K562 (cell line): Measurements from ENCODE around the gene MACROH2A2. TPM values are rescaled to one million over a fixed set of nuclear protein-coding genes. Genes with fewer than 3 reads are reported as not detected.

Source experiments
- ILF3 ChIP-seq: fragments of 450-650 bp; IDR thresholded peaks from 2 replicates; pipeline ENCODE4 v1.6.1; 2018; ENCODE audit warnings: antibody characterized with exemption, mild to moderate bottlenecking, moderate library complexity, borderline replicate concordance
- LCOR ChIP-seq: sonication (generic); formaldehyde crosslinking; IDR thresholded peaks from 2 replicates; pipeline ENCODE4 v1.8.0; 2022; ENCODE audit warnings: mild to moderate bottlenecking, missing genetic modification reagents
- PYGO2 ChIP-seq: fragments of 450-650 bp; IDR thresholded peaks from 2 replicates; pipeline ENCODE4 v1.6.1; 2016; ENCODE audit warnings: mild to moderate bottlenecking, missing genetic modification characterization, moderate library complexity, missing compliant biosample characterization
- RFX7 ChIP-seq: fragments of 250-450 bp; sonication (Bioruptor Pico); IDR thresholded peaks from 2 replicates; pipeline ENCODE4 v1.5.1; 2021; ENCODE audit warnings: mild to moderate bottlenecking
- TSC22D4 ChIP-seq: fragments of 450-650 bp; IDR thresholded peaks from 2 replicates; pipeline ENCODE4 v1.6.1; 2016; ENCODE audit warnings: missing genetic modification characterization, missing biosample characterization, control low read depth
- ZBTB1 ChIP-seq: sonication (generic); formaldehyde crosslinking; IDR thresholded peaks from 2 replicates; pipeline ENCODE4 v1.8.1; 2023; ENCODE audit warnings: missing genetic modification reagents, low read depth, mild to moderate bottlenecking, borderline replicate concordance
- polyA plus RNA-seq, 8 experiments: library from polyadenylated mRNA; depleted of rRNA in 4 of 8; stranded (reverse) in 5 of 8; unstranded in 3 of 8; fragments of >200 nt; fragmentation: Nextera tagmentation in 2 of 8; fragmentation: Illumina TruSeq in 1 of 8; extraction: Ambion mirVana in 2 of 8; extraction: Trizol in 1 of 8; gene quantifications; 2 replicates each; pipeline versions ENCODE4 v1.2.1 to v1.2.3, GENCODE V29; 2011 to 2014; ENCODE audit warnings: inconsistent platforms in 1 of 8, missing spikeins in 1 of 8
- total RNA-seq, 7 experiments: library from RNA; depleted of rRNA in 6 of 7; stranded (reverse); fragments of >200 nt in 6 of 7; fragmentation: Illumina TruSeq in 2 of 7; extraction: Trizol in 2 of 7; gene quantifications; 2 replicates each; pipeline versions ENCODE4 v1.2.1 to v1.2.3, GENCODE V29; 2011 to 2021; ENCODE audit warnings: low replicate concordance in 1 of 7
- TF ChIP-seq, protein P1 (sequence below), 2 experiments: fragments of 450-650 bp; formaldehyde crosslinking in 1 of 2; IDR thresholded peaks; 2 replicates each; pipeline versions ENCODE4 v1.4.0 to v1.6.1; 2014 to 2020; ENCODE audit warnings: mild to moderate bottlenecking in 2 of 2, borderline replicate concordance in 1 of 2, low read depth in 1 of 2
- TF ChIP-seq, protein P2 (sequence below), 3 experiments: fragments of 200-800 bp in 1 of 3; sonication (Bioruptor generic) in 1 of 3; sonication (generic) in 1 of 3; formaldehyde crosslinking in 1 of 3; IDR thresholded peaks; 2 replicates each; pipeline versions ENCODE4 v1.6.1 to v1.8.0; 2016 to 2022; ENCODE audit warnings: mild to moderate bottlenecking in 2 of 3, missing compliant biosample characterization in 2 of 3, missing genetic modification characterization in 2 of 3, missing genetic modification reagents in 1 of 3
- TF ChIP-seq, protein P3 (sequence below): sonication (generic); formaldehyde crosslinking; IDR thresholded peaks from 2 replicates; pipeline ENCODE4 v1.8.1; 2023; ENCODE audit warnings: mild to moderate bottlenecking, missing genetic modification reagents

MACROH2A2 gene
- total and polyA plus RNA-seq, 9 of the 15 experiments (the other 6 are each of a cell fraction or from before 2014, with no cell fraction given), result 0.07 TPM; not detected in 8

DNA sequence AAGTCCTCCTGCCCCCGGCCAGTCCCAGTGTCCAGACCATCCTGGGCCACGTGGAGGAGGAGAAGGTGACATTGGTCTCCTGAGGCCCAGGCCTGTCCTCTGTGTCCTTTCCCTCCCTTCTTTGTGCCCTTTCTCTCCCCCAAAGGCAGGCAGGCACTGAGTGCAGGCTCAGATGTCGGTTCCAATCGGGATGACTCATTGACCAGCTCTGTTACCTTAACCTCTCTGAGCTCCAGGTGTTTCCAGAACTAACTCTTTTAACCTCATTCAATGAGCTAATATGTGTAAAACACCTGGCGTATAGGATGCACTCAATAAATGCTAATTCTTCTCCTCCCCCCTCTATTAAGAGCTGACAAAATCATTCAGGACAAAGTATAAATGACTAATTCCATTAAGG lies 25.7 kb downstream of the MACROH2A2 start (continued):
- TF ChIP-seq, protein P1, sequence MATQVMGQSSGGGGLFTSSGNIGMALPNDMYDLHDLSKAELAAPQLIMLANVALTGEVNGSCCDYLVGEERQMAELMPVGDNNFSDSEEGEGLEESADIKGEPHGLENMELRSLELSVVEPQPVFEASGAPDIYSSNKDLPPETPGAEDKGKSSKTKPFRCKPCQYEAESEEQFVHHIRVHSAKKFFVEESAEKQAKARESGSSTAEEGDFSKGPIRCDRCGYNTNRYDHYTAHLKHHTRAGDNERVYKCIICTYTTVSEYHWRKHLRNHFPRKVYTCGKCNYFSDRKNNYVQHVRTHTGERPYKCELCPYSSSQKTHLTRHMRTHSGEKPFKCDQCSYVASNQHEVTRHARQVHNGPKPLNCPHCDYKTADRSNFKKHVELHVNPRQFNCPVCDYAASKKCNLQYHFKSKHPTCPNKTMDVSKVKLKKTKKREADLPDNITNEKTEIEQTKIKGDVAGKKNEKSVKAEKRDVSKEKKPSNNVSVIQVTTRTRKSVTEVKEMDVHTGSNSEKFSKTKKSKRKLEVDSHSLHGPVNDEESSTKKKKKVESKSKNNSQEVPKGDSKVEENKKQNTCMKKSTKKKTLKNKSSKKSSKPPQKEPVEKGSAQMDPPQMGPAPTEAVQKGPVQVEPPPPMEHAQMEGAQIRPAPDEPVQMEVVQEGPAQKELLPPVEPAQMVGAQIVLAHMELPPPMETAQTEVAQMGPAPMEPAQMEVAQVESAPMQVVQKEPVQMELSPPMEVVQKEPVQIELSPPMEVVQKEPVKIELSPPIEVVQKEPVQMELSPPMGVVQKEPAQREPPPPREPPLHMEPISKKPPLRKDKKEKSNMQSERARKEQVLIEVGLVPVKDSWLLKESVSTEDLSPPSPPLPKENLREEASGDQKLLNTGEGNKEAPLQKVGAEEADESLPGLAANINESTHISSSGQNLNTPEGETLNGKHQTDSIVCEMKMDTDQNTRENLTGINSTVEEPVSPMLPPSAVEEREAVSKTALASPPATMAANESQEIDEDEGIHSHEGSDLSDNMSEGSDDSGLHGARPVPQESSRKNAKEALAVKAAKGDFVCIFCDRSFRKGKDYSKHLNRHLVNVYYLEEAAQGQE (IDR thresholded peaks at IDR 0.05; ENCODE audit: borderline replicate concordance), result no peak
- TF ChIP-seq, protein P1 (CRISPR knock-in tag; IDR thresholded peaks at IDR 0.05; ENCODE audit: low read depth), result no peak
- no peak for TF ChIP-seq ILF3
- no peak for TF ChIP-seq TSC22D4
- TF ChIP-seq ZBTB1, result no peak
- TF ChIP-seq LCOR (CRISPR knock-in tag), result no peak
- no peak for TF ChIP-seq PYGO2 (tag)
- TF ChIP-seq, protein P2, sequence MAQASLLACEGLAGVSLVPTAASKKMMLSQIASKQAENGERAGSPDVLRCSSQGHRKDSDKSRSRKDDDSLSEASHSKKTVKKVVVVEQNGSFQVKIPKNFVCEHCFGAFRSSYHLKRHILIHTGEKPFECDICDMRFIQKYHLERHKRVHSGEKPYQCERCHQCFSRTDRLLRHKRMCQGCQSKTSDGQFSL (CRISPR knock-in tag; IDR thresholded peaks at IDR 0.05), result no peak
- TF ChIP-seq, protein P2 (tag; IDR thresholded peaks at IDR 0.05), result no peak
- no peak for TF ChIP-seq RFX7 (CRISPR knock-in tag)
- TF ChIP-seq, protein P3, sequence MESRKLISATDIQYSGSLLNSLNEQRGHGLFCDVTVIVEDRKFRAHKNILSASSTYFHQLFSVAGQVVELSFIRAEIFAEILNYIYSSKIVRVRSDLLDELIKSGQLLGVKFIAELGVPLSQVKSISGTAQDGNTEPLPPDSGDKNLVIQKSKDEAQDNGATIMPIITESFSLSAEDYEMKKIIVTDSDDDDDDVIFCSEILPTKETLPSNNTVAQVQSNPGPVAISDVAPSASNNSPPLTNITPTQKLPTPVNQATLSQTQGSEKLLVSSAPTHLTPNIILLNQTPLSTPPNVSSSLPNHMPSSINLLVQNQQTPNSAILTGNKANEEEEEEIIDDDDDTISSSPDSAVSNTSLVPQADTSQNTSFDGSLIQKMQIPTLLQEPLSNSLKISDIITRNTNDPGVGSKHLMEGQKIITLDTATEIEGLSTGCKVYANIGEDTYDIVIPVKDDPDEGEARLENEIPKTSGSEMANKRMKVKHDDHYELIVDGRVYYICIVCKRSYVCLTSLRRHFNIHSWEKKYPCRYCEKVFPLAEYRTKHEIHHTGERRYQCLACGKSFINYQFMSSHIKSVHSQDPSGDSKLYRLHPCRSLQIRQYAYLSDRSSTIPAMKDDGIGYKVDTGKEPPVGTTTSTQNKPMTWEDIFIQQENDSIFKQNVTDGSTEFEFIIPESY (CRISPR knock-in tag), result no peak
